CD4-positive, alpha-beta T cell (primary cell): ENCODE results near the gene ARRDC1. TPM values are rescaled to one million over a fixed set of nuclear protein-coding genes. Genes with fewer than 3 reads are reported as not detected.

Source experiments
- ATAC-seq: fragments of 200-7000 bp; cut with Tn5 transposase; one replicate; pipeline ENCODE4 v1.10.0; 2022; ENCODE audit warnings: mild to moderate bottlenecking; ENCODE audit not compliant: poor library complexity
- CTCF ChIA-PET: fragments of 350-600 bp; sonication (Branson Sonifier 250); formaldehyde crosslinking; loops from one replicate; lab custom pipeline; 2021; ENCODE audit warnings: antibody characterized with exemption, inconsistent platforms; lab: Charles Lee
- POLR2A ChIA-PET: fragments of 350-600 bp; sonication (Branson Sonifier 250); formaldehyde crosslinking; loops from one replicate; lab custom pipeline; 2021; ENCODE audit warnings: antibody characterized with exemption, inconsistent platforms; lab: Charles Lee
- DNase-seq, 14 experiments: peaks; one replicate each; pipeline ENCODE4 v3.0.0-alpha.2; 2013 to 2020; ENCODE audit warnings: mixed read lengths in 2 of 14
- H3K27ac ChIP-seq, 2 donors: one replicate each; pipeline versions ENCODE4 v1.5.1 to v1.7.0; 2013; ENCODE audit warnings: low read length in 2 of 2, low read depth in 1 of 2, mild to moderate bottlenecking in 1 of 2
- H3K27me3 ChIP-seq, 2 experiments: 1 replicate in 1 of 2; 2 replicates in 1 of 2; pipeline versions ENCODE4 v1.6.1 to v1.7.0; 2013; ENCODE audit warnings: low read length in 2 of 2, control low read depth in 1 of 2, mild to moderate bottlenecking in 1 of 2, moderate library complexity in 1 of 2; ENCODE audit not compliant: insufficient read depth in 2 of 2, control insufficient read depth in 1 of 2
- H3K36me3 ChIP-seq: one replicate; pipeline ENCODE4 v1.6.1; 2013; ENCODE audit warnings: low read length, control low read depth; ENCODE audit not compliant: insufficient read depth
- H3K4me1 ChIP-seq: one replicate; pipeline ENCODE4 v1.6.1; 2013; ENCODE audit warnings: low read length, control low read depth; ENCODE audit not compliant: insufficient read depth
- H3K4me3 ChIP-seq: one replicate; pipeline ENCODE4 v1.5.1; 2013; ENCODE audit warnings: mild to moderate bottlenecking, low read length, moderate library complexity
- H3K9me3 ChIP-seq, 2 experiments: 1 replicate in 1 of 2; 2 replicates in 1 of 2; pipeline versions ENCODE4 v1.6.1 to v1.7.0; 2013; ENCODE audit warnings: low read length in 2 of 2, mild to moderate bottlenecking in 2 of 2, control low read depth in 1 of 2, moderate library complexity in 1 of 2; ENCODE audit not compliant: control insufficient read depth in 1 of 2, insufficient read depth in 1 of 2
- H3K27ac Mint-ChIP-seq: one replicate; pipeline ENCODE4 v1.8.0; 2020; ENCODE audit warnings: mixed read lengths
- H3K27me3 Mint-ChIP-seq: one replicate; pipeline ENCODE4 v1.8.0; 2021; ENCODE audit warnings: mixed read lengths
- H3K36me3 Mint-ChIP-seq: one replicate; pipeline ENCODE4 v1.8.0; 2021; ENCODE audit warnings: low read depth, mixed read lengths
- H3K4me1 Mint-ChIP-seq: one replicate; pipeline ENCODE4 v1.8.0; 2021; ENCODE audit warnings: low read depth, mixed read lengths
- H3K4me3 Mint-ChIP-seq: one replicate; pipeline ENCODE4 v1.8.0; 2020; ENCODE audit warnings: mild to moderate bottlenecking, mixed read lengths
- H3K9me3 Mint-ChIP-seq: one replicate; pipeline ENCODE4 v1.8.0; 2020; ENCODE audit warnings: mixed read lengths
- CTCF ChIP-seq: fragments of 200-600 bp; IDR thresholded peaks from one replicate; pipeline ENCODE4 v1.8.0; 2022; ENCODE audit warnings: antibody characterized with exemption, mild to moderate bottlenecking
- intact Hi-C, 2 experiments: fragments of 100-400 bp; cut with DNase I in 1 of 2; cut with micrococcal nuclease in 1 of 2; formaldehyde crosslinking; loops; one replicate each; pipeline versions ENCODE4 v1.15.1 to v1.9.0; 2023 to 2025; cut with DNase I, micrococcal nuclease
- total RNA-seq, 174 experiments: library from RNA in 2 of 174; stranded (reverse) in 2 of 174; gene quantifications; one replicate each; pipeline ENCODE4 v1.2.3 and lab custom pipeline; 2021 to 2026

The ARRDC1 gene
- total RNA-seq, 2 experiments from 2014 or later: 45.5 to 50.7 TPM

DNA sequence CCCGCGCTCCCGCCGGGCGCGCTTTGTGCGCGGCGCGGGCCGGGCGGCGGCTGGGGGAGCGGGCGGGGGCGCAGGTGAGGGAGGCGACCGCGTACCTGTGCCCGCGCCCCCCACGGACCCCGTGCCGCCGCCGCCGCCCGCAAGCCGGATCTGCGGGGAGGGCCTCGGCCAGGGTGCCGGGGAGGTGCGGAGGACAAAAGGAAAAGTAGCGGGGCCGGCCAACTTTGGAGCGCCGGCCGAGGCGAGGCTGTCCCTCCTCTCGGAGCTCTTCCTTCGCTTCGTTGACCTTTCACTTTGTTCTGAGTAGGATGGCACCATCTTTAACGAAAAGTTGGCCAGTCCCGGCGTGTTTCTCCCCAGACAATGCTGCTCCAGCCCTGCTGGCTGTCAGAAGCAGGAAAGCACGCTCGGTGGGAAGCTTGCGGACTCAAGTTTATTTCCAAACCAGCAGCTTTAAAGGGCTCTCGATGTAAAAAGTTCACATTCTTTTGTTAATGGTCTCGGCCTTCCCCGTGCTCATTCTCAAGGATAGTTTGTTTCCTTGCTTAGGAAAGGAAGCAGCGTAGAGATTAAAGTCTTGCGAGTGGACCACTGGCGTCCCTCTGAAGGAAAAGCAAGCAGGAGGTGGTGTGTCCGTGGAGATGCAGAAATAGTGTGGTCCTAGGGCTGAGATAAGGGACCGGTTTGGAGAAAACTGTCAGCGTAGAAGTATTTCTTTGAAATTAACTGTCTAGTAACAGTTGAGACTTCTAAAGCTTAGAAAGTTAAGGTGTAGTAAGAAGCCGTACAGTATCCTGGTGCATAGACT is 14.0 kb downstream of the ARRDC1 start:
- H3K9me3 ChIP-seq: no peaks in the 10 kb centered on the region
- ChIA-PET POLR2A (interaction anchor here (0.9 to 2.5 kb wide), 8 partner anchors 9 to 68 kb away, joined by 3 to 21 read pairs (median 4); partner anchors contain the start of genes ARRDC1 and MRPL41), CTCF (interaction anchor here (0.6 to 1.8 kb wide), 4 partner anchors 9 to 40 kb away, joined by 3 to 5 read pairs (median 4); partner anchors contain the start of gene DPH7)
- Mint-ChIP-seq H3K27ac (peak overlapping the region; percentile 93), H3K36me3 (peaks cover 25% of the 10 kb centered on the region), H3K4me3 (peak overlapping the region; percentile 95), H3K27me3 (no peaks in the 10 kb centered on the region), H3K9me3 (no peaks in the 10 kb centered on the region), H3K4me1 (peaks cover 46% of the 10 kb centered on the region)
- DNase-seq (peak in 7 of 14 experiments; percentile 18 to 62 (median 31)), ATAC-seq (peak; percentile 15)
- no peaks in the 10 kb centered on the region for H3K27me3 ChIP-seq
- peaks cover 41% of the 10 kb centered on the region for H3K4me1 ChIP-seq
- no peak for TF ChIP-seq CTCF
- intact Hi-C loops: loop anchor here (2.0 to 10.0 kb wide), 2 partner anchors 15 to 1655 kb away; partner anchors contain the start of genes ARRDC1 (in 1 of the 2) and UBAC1 (in 1 of the 2)
- peak overlapping the region; percentile 49 to 66 for H3K27ac ChIP-seq
- H3K4me3 ChIP-seq: peak overlapping the region; percentile 87
- H3K36me3 ChIP-seq: peaks cover 24% of the 10 kb centered on the region

DNA sequence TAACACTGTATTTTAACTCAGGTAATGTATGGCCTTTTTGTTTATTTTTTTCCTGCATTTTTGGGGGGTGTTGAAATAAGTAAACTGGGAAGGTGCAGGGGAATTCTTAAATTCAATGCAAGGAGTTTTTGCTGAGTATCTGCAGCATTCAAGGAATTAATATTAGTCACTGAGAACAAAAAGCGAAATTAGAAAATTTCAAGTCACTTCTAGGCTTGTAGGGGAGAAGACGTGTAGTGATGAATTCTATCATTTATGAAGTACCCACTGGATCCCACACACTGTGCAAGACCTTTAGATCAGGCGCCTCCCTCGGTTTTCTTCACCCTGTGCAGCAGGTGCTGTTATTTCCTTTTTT is 14.5 kb downstream of the ARRDC1 start:
- no peaks in the 10 kb centered on the region for H3K9me3 ChIP-seq
- Mint-ChIP-seq H3K4me1 (peaks cover 47% of the 10 kb centered on the region), H3K27me3 (no peaks in the 10 kb centered on the region), H3K9me3 (no peaks in the 10 kb centered on the region), H3K36me3 (peaks cover 21% of the 10 kb centered on the region), H3K27ac (peak overlapping the region; percentile 93), H3K4me3 (peak overlapping the region; percentile 95)
- POLR2A ChIA-PET: interaction anchor here (0.8 to 2.5 kb wide), 3 partner anchors 8 to 70 kb away, joined by 4 to 21 read pairs (median 8); partner anchors contain the start of genes MRPL41 and PNPLA7
- peak overlapping the region in 1 of 2 donors; percentile 49 for H3K27ac ChIP-seq
- ATAC-seq (no peak), DNase-seq (no peak)
- peak overlapping the region; percentile 87 for H3K4me3 ChIP-seq
- H3K36me3 ChIP-seq: peaks cover 18% of the 10 kb centered on the region
- intact Hi-C loops: no loop called here
- no peaks in the 10 kb centered on the region for H3K27me3 ChIP-seq
- peaks cover 47% of the 10 kb centered on the region for H3K4me1 ChIP-seq
- TF ChIP-seq CTCF: no peak
- CTCF ChIA-PET: interaction anchor here (1.6 to 1.8 kb wide), 2 partner anchors 8 to 41 kb away, joined by 4 to 5 read pairs; partner anchors contain the start of gene DPH7

GRCh38 chr9:137620581-137620980 is 15.1 kb downstream of the ARRDC1 start:
- no peaks in the 10 kb centered on the region for H3K9me3 ChIP-seq
- H3K27me3 Mint-ChIP-seq: no peaks in the 10 kb centered on the region
- ATAC-seq (no peak), DNase-seq (no peak)
- peak overlapping the region; percentile 76 for H3K27ac Mint-ChIP-seq
- ChIA-PET CTCF (interaction anchor here (1.6 to 1.8 kb wide), 2 partner anchors 8 to 42 kb away, joined by 4 to 5 read pairs; partner anchors contain the start of gene DPH7), POLR2A (interaction anchor here (0.8 to 2.5 kb wide), 2 partner anchors 8 to 70 kb away, joined by 4 to 21 read pairs; partner anchors contain the start of gene PNPLA7)
- H3K4me3 Mint-ChIP-seq: peak overlapping the region; percentile 95
- no peak for TF ChIP-seq CTCF
- peak overlapping the region; percentile 87 for H3K4me3 ChIP-seq
- peaks cover 13% of the 10 kb centered on the region for H3K36me3 ChIP-seq
- peaks cover 53% of the 10 kb centered on the region for H3K4me1 Mint-ChIP-seq
- H3K27ac ChIP-seq: no peak overlapping the region
- H3K36me3 Mint-ChIP-seq: peaks cover 24% of the 10 kb centered on the region
- no peaks in the 10 kb centered on the region for H3K9me3 Mint-ChIP-seq
- H3K27me3 ChIP-seq: no peaks in the 10 kb centered on the region
- intact Hi-C loops: no loop called here
- peaks cover 53% of the 10 kb centered on the region for H3K4me1 ChIP-seq
